Loucy (cell line): ENCODE results near the gene PDE4D.

Experiments
- CTCF ChIP-seq: fragments of 200-600 bp; sonication (generic); conservative IDR thresholded peaks from 2 replicates; pipeline ENCODE4 v1.5.1; 2014; ENCODE audit warnings: mild to moderate bottlenecking, antibody characterized with exemption, low read length
- EZH2phosphoT487 ChIP-seq: fragments of 200-600 bp; IDR thresholded peaks from 2 replicates; pipeline ENCODE4 v1.6.1; 2018; ENCODE audit warnings: antibody characterized with exemption, mild to moderate bottlenecking, moderate library complexity, borderline replicate concordance

DNA sequence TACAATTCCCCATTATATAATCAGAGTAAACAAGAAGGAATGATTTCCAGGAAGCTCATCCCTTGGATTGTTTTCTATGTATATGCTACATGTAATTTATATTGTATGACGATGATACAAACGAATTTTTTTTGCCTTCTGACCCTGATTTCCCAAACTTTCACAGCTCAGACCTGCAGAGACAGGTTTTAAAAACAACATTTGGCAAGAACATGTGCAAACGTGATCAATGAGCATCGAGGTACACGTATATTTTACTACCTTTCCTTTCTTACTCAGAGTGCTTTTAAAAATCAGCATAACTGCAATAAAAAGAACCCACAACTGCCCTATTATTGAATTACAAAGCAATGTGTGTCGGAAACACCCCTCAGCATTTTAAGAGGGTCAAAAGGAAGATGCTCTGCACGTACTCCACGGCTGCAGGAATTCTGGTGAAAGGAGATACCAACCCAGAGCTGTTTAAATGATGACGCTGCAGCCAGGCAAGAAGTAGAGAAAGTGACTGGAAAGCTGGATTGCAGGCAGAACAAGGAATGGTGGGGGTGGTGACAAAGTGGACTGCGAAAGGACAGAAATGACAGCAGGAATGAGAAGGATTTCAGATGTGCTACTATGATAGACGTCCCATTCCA, 777.2 kb downstream of the PDE4D start:
- no peak for TF ChIP-seq CTCF
- TF ChIP-seq EZH2phosphoT487: no peak
